GM12878 (cell line): ENCODE measurements around the gene SF3A1. TPM values are rescaled to one million over a fixed set of nuclear protein-coding genes. Genes with fewer than 3 reads are reported as not detected.

Source experiments
- ATAC-seq: fragments of 200-7000 bp; cut with Tn5 transposase; 3 replicates; pipeline ENCODE4 v1.9.1; 2020; ENCODE audit warnings: mild to moderate bottlenecking, moderate library complexity
- BruUV-seq: library from RNA; stranded (reverse); fragments of 400-500 nt; replicated peaks from 2 replicates; lab custom pipeline; 2021; lab: Mats Ljungman, UMichigan
- CTCF ChIA-PET: fragments of 300-600 bp; sonication (Branson Sonifier 250); formaldehyde crosslinking; extraction: SDS; loops from one replicate; lab custom pipeline; 2021; ENCODE audit warnings: inconsistent platforms; lab: Yijun Ruan, JAX
- POLR2A ChIA-PET: fragments of 350-600 bp; formaldehyde crosslinking; extraction: SDS; loops from one replicate; lab custom pipeline; 2021; ENCODE audit warnings: inconsistent platforms; lab: Charles Lee
- RAD21 ChIA-PET: fragments of 300-600 bp; sonication (Branson Sonifier 250); formaldehyde crosslinking; loops from one replicate; lab custom pipeline; 2023; ENCODE audit warnings: antibody characterized with exemption; ENCODE audit not compliant: unreplicated experiment; lab: Charles Lee
- SMC1A ChIA-PET: fragments of 300-600 bp; sonication (Branson Sonifier 250); formaldehyde crosslinking; loops from one replicate; lab custom pipeline; 2023; ENCODE audit not compliant: unreplicated experiment, uncharacterized antibody; lab: Charles Lee
- DNase-seq: peaks from one replicate; pipeline ENCODE4 v3.0.0-alpha.2; 2011; ENCODE audit warnings: low read depth, low spot score
- FAIRE-seq: peaks from 3 replicates; lab custom pipeline; 2011; peaks lifted over from hg19 to GRCh38; lab: Jason Lieb, UNC
- H2AFZ ChIP-seq: 2 replicates; pipeline ENCODE4 v1.6.0; 2011; ENCODE audit warnings: low read depth, low read length, control low read depth; ENCODE audit not compliant: control insufficient read depth
- H3K27ac ChIP-seq: 2 replicates; pipeline ENCODE4 v1.5.1; 2011; ENCODE audit warnings: control low read depth; ENCODE audit not compliant: control insufficient read depth, insufficient read depth
- H3K27me3 ChIP-seq, 2 experiments: replicated peaks in 1 of 2; 2 replicates each; pipeline versions ENCODE4 v1.6.0 to v1.6.1; 2011; ENCODE audit warnings: low read length in 1 of 2; ENCODE audit not compliant: control insufficient read depth in 2 of 2, insufficient read depth in 2 of 2
- H3K36me3 ChIP-seq, 2 experiments: 2 replicates each; pipeline ENCODE4 v1.5.1; 2011; ENCODE audit warnings: low read length in 1 of 2; ENCODE audit not compliant: control insufficient read depth in 2 of 2, insufficient read depth in 2 of 2
- H3K4me1 ChIP-seq: 2 replicates; pipeline ENCODE4 v1.6.1; 2011; ENCODE audit warnings: mild to moderate bottlenecking, low read length, moderate library complexity, mixed read lengths; ENCODE audit not compliant: control insufficient read depth, insufficient read depth
- H3K4me2 ChIP-seq: 2 replicates; pipeline ENCODE4 v1.6.0; 2011; ENCODE audit warnings: control low read depth; ENCODE audit not compliant: control insufficient read depth, insufficient read depth
- H3K4me3 ChIP-seq: fragments of 200-600 bp; sonication (generic); 2 replicates; pipeline ENCODE4 v1.5.1; 2016
- H3K79me2 ChIP-seq: 2 replicates; pipeline ENCODE4 v1.6.0; 2011; ENCODE audit warnings: low read length; ENCODE audit not compliant: control insufficient read depth, insufficient read depth
- H3K9ac ChIP-seq: 2 replicates; pipeline ENCODE4 v1.8.0; 2011; ENCODE audit warnings: low read length, control low read depth, mixed read lengths; ENCODE audit not compliant: control insufficient read depth, insufficient read depth
- H3K9me3 ChIP-seq: replicated peaks from 3 replicates; pipeline ENCODE4 v1.5.1; 2011; ENCODE audit warnings: mild to moderate bottlenecking, low read length; ENCODE audit not compliant: control insufficient read depth, insufficient read depth
- H4K20me1 ChIP-seq: 2 replicates; pipeline ENCODE4 v1.6.0; 2011; ENCODE audit not compliant: control insufficient read depth, insufficient read depth
- BCLAF1 ChIP-seq: fragments of 450-650 bp; IDR thresholded peaks from 2 replicates; pipeline ENCODE4 v1.6.1; 2017; ENCODE audit warnings: antibody characterized with exemption, mild to moderate bottlenecking, moderate library complexity
- CHD1 ChIP-seq: IDR thresholded peaks from 2 replicates; pipeline ENCODE4 v1.6.1; 2012; ENCODE audit warnings: low read depth, low read length, improper control_type of control experiment
- EED ChIP-seq: sonication (generic); IDR thresholded peaks from 2 replicates; pipeline ENCODE4 v1.6.1; 2016; ENCODE audit warnings: antibody characterized with exemption, low read depth
- MAX ChIP-seq: IDR thresholded peaks from 2 replicates; pipeline ENCODE4 v1.6.1; 2012; ENCODE audit warnings: low read depth, low read length, improper control_type of control experiment
- NRF1 ChIP-seq: conservative IDR thresholded peaks from 2 replicates; pipeline ENCODE4 v1.6.1; 2011; ENCODE audit warnings: mild to moderate bottlenecking, low read depth, low read length, improper control_type of control experiment
- PML ChIP-seq: IDR thresholded peaks from 2 replicates; pipeline ENCODE4 v1.6.1; 2012; ENCODE audit warnings: low read length, inconsistent platforms
- RAD21 ChIP-seq: IDR thresholded peaks from 2 replicates; pipeline ENCODE4 v1.6.1; 2011; ENCODE audit warnings: mild to moderate bottlenecking, low read depth, low read length, moderate library complexity; ENCODE audit not compliant: insufficient read depth
- RB1 ChIP-seq: fragments of 450-650 bp; formaldehyde crosslinking; IDR thresholded peaks from 2 replicates; pipeline ENCODE4 v1.6.1; 2017; ENCODE audit warnings: mild to moderate bottlenecking, borderline replicate concordance
- SMAD1 ChIP-seq: fragments of 450-650 bp; IDR thresholded peaks from 2 replicates; pipeline ENCODE4 v1.6.1; 2018; ENCODE audit warnings: mild to moderate bottlenecking, low read depth; ENCODE audit not compliant: partially characterized antibody
- SRF ChIP-seq, 2 experiments: IDR thresholded peaks; 2 replicates each; pipeline ENCODE4 v1.6.1; 2011; ENCODE audit warnings: low read depth in 2 of 2, low read length in 2 of 2, mild to moderate bottlenecking in 1 of 2, moderate library complexity in 1 of 2
- TCF3 ChIP-seq: IDR thresholded peaks from 2 replicates; pipeline ENCODE4 v1.6.1; 2012; ENCODE audit warnings: low read depth, mild to moderate bottlenecking, low read length, borderline replicate concordance; ENCODE audit not compliant: insufficient read depth
- USF1 ChIP-seq: IDR thresholded peaks from 2 replicates; pipeline ENCODE4 v1.6.1; 2011; ENCODE audit warnings: borderline replicate concordance, low read depth, mild to moderate bottlenecking, moderate library complexity, mixed read lengths, low read length; ENCODE audit not compliant: insufficient read depth; ENCODE audit errors: extremely low read length
- ZNF687 ChIP-seq: fragments of 450-650 bp; IDR thresholded peaks from 2 replicates; pipeline ENCODE4 v1.6.1; 2017; ENCODE audit warnings: mild to moderate bottlenecking, moderate library complexity
- ZSCAN29 ChIP-seq: fragments of 450-650 bp; IDR thresholded peaks from 2 replicates; pipeline ENCODE4 v1.6.1; 2017; ENCODE audit warnings: mild to moderate bottlenecking, moderate library complexity
- WGBS: methylation state at CpG from one replicate; pipeline ENCODE4 v1.1.6; 2016; ENCODE audit warnings: low lambda C conversion rate; ENCODE audit not compliant: insufficient replicate concordance, insufficient coverage; ENCODE audit errors: missing lambda C conversion rate; 5-methylcytosine and 5-hydroxymethylcytosine counted together
- in situ Hi-C: fragments of 300-500 bp; cut with MboI; formaldehyde crosslinking; loops from 9 replicates; pipeline ENCODE4 v1.14.3; 2018; ENCODE audit warnings: mixed read lengths
- intact Hi-C: fragments of 100-400 bp; cut with micrococcal nuclease; formaldehyde crosslinking; loops from one replicate; pipeline ENCODE4 v1.14.2; 2022; ENCODE audit not compliant: unreplicated experiment
- polyA plus RNA-seq, 11 experiments: library from polyadenylated mRNA; depleted of rRNA in 4 of 11; unstranded in 6 of 11; stranded (reverse) in 5 of 11; fragments of >200 nt; fragmentation: Nextera tagmentation in 4 of 11; fragmentation: Illumina TruSeq in 1 of 11; extraction: Ambion mirVana in 4 of 11; extraction: Trizol in 1 of 11; gene quantifications; 1 replicate in 1 of 11; 2 replicates in 10 of 11; pipeline versions ENCODE4 v1.2.1 to v1.2.3, GENCODE V29; 2011 to 2016; ENCODE audit warnings: inconsistent platforms in 2 of 11, missing spikeins in 2 of 11, low read depth in 1 of 11
- total RNA-seq, 4 experiments: library from RNA; depleted of rRNA in 3 of 4; stranded (reverse); fragments of >200 nt in 3 of 4; fragmentation: Illumina TruSeq in 1 of 4; extraction: Trizol in 1 of 4; gene quantifications; 2 replicates each; pipeline versions ENCODE4 v1.2.1 to v1.2.3, GENCODE V29; 2013 to 2021

SF3A1 gene
- total and polyA plus RNA-seq, 10 of the 15 experiments (the other 5 are each of a cell fraction or from before 2014, with no cell fraction given) = 10.4 to 239 (median 46.0) TPM

DNA sequence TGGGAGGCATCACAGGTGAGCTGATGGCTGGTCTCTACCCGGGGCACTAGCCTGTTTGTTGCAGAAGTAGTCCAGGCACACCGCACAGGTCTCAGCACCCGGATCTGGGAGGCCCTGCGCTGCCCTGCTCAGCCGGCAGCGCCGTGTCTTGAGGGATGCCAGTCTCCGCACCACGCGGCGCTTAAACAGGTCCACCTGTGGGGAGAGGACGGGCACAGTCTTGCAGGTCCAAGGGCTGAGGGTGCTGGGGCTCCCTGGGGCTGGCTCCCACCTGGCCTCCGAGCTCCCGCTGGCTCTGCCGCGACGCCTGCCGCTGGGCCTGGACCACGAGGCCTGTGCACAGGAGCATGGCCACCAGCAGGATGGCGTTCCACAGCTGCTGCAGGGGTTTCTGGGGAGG lies 23.3 kb upstream of the SF3A1 start:
- intact Hi-C loops (no loop called here), in situ Hi-C loops (no loop called here)
- Histone ChIP-seq H3K36me3 (no peaks in the 10 kb centered on the region), H3K27me3 (no peaks in the 10 kb centered on the region), H3K9ac (no peak overlapping the region), H3K4me3 (no peak overlapping the region), H3K4me1 (no peaks in the 10 kb centered on the region), H2AFZ (no peak overlapping the region), H4K20me1 (no peaks in the 10 kb centered on the region), H3K79me2 (no peaks in the 10 kb centered on the region), H3K4me2 (no peak overlapping the region), H3K9me3 (no peaks in the 10 kb centered on the region), H3K27ac (no peak overlapping the region)
- CTCF ChIA-PET = interaction anchor here (1.4 to 14.9 kb wide), 2 partner anchors 93 to 117 kb away, joined by 4 to 436 read pairs; partner anchors contain the start of gene CASTOR1
- SMC1A ChIA-PET = interaction anchor here (1.1 to 14.7 kb wide), 2 partner anchors 12 to 92 kb away, joined by 3 to 201 read pairs; partner anchors contain the start of gene CASTOR1
- 87% methylated on average over 20 of the region's 20 CpGs for WGBS
- no TSS peak for BruUV-seq
- ATAC-seq (no peak), DNase-seq (no peak), FAIRE-seq (no peak)
- POLR2A ChIA-PET = no interaction called here
- RAD21 ChIA-PET = interaction anchor here (3.3 kb wide), 1 partner anchor 92 kb away, joined by 14 read pairs; no protein-coding TSS in a partner anchor
- TF ChIP-seq RAD21 (no peak), USF1 (no peak), TCF3 (no peak), MAX (no peak), RB1 (no peak), ZNF687 (no peak), EED (no peak), NRF1 (no peak), CHD1 (no peak), PML (no peak), SMAD1 (no peak), BCLAF1 (no peak), ZSCAN29 (no peak), SRF (IDR thresholded peaks at IDR 0.05; ENCODE audit: low read depth in 2 of 2, low read length in 2 of 2) (no peak)
